Effector memory CD4-positive, alpha-beta T cell (primary cell): ENCODE results near the gene CLMN.

Source experiments
- DNase-seq, 3 donors: peaks; one replicate each; pipeline ENCODE4 v3.0.0-alpha.2; 2020
- H3K27ac ChIP-seq: 2 replicates; pipeline ENCODE4 v1.7.0; 2013; ENCODE audit warnings: mild to moderate bottlenecking, low read length, moderate library complexity; ENCODE audit not compliant: insufficient read depth, poor library complexity, severe bottlenecking
- H3K27me3 ChIP-seq: replicated peaks from 2 replicates; pipeline ENCODE4 v1.7.0; 2013; ENCODE audit warnings: mild to moderate bottlenecking, low read length; ENCODE audit not compliant: insufficient read depth, control insufficient read depth, poor library complexity, severe bottlenecking
- H3K36me3 ChIP-seq: 2 replicates; pipeline ENCODE4 v1.7.0; 2013; ENCODE audit warnings: mild to moderate bottlenecking, low read length, moderate library complexity; ENCODE audit not compliant: control insufficient read depth, insufficient read depth
- H3K4me1 ChIP-seq: 2 replicates; pipeline ENCODE4 v1.7.0; 2013; ENCODE audit warnings: low read length, mild to moderate bottlenecking; ENCODE audit not compliant: control insufficient read depth, insufficient read depth, poor library complexity, severe bottlenecking
- H3K4me3 ChIP-seq: 2 replicates; pipeline ENCODE4 v1.7.0; 2013; ENCODE audit warnings: low read length, low read depth, mild to moderate bottlenecking; ENCODE audit not compliant: insufficient read depth, poor library complexity, severe bottlenecking
- H3K9me3 ChIP-seq: 2 replicates; pipeline ENCODE4 v1.7.0; 2013; ENCODE audit warnings: mild to moderate bottlenecking, low read length, moderate library complexity; ENCODE audit not compliant: control insufficient read depth

Gene CLMN

DNA sequence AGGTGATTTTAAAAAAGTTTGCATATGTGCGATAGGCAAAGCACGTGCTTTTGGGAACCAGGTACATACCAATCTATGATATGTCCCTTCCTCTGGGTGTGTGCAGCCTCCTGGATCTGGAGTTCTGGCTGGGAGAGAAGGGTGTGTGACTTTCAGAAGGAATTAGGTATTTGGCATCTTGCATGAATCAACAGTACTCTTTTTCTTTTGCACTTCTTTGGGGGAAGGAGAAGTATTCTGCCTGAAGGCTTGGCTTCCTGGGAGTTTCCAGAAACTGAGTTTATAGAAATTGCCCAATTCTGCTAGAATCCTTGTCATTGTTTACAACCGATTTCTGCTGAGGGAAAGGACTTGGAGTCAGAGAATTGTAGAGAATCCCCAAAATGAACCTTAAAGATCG, 2.9 kb upstream of the CLMN start:
- Histone ChIP-seq H3K36me3 (no peaks in the 10 kb centered on the region), H3K4me3 (no peak overlapping the region), H3K27ac (no peak overlapping the region), H3K27me3 (peaks cover 3% of the 10 kb centered on the region), H3K4me1 (peaks cover 11% of the 10 kb centered on the region), H3K9me3 (no peaks in the 10 kb centered on the region)
- no peak for DNase-seq

DNA sequence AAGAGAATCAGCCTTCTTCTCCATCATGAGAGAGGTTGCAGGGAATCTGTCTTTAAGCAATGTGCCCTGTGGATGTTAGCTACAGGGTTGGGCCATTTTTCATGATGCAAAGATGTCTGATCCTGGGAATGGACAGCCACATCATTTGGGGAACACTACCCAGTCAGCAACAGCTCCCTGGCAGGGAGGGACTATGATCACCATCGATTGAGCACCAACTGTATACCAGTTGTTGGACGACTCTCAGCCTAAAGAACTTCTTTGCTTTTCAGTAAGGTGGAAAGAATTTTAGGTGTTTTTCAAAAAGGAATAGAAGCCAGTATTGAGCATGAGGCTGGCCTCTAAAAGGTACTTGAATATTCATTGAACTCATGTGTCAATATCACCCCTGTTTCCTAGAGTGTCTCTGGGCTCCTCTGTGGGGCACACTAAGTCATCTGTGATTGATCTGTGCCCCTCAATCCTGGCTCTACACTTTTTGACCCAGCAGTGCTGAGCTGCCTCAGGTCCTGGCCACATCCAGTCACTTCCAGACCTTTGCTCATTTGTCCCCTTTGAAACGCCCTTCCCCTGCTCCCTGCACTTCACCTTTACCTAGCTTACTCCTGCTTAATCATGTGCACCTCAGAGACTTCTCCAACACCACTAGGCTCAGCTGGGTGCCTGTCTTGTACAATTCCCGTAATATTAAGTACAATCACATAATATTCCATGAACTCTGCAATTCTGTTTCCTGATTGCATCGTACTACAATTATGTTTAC, 2.2 kb upstream of the CLMN start:
- Histone ChIP-seq H3K36me3 (no peaks in the 10 kb centered on the region), H3K9me3 (no peaks in the 10 kb centered on the region), H3K4me1 (peaks cover 11% of the 10 kb centered on the region), H3K4me3 (no peak overlapping the region), H3K27me3 (peaks cover 3% of the 10 kb centered on the region), H3K27ac (no peak overlapping the region)
- no peak for DNase-seq

GRCh38 chr14:95320955-95321600, 1.4 kb upstream of the CLMN start:
- Histone ChIP-seq H3K4me1 (peaks cover 11% of the 10 kb centered on the region), H3K27me3 (peaks cover 3% of the 10 kb centered on the region), H3K4me3 (no peak overlapping the region), H3K27ac (no peak overlapping the region), H3K9me3 (no peaks in the 10 kb centered on the region), H3K36me3 (no peaks in the 10 kb centered on the region)
- DNase-seq: no peak

GRCh38 chr14:95320078-95320895, 579 bp upstream of the CLMN start:
- no peak for DNase-seq
- H3K9me3 ChIP-seq: no peaks in the 10 kb centered on the region
- H3K4me1 ChIP-seq: peaks cover 11% of the 10 kb centered on the region
- no peak overlapping the region for H3K27ac ChIP-seq
- H3K4me3 ChIP-seq: peak overlapping the region; percentile 38
- H3K36me3 ChIP-seq: no peaks in the 10 kb centered on the region
- H3K27me3 ChIP-seq: peaks cover 3% of the 10 kb centered on the region

DNA sequence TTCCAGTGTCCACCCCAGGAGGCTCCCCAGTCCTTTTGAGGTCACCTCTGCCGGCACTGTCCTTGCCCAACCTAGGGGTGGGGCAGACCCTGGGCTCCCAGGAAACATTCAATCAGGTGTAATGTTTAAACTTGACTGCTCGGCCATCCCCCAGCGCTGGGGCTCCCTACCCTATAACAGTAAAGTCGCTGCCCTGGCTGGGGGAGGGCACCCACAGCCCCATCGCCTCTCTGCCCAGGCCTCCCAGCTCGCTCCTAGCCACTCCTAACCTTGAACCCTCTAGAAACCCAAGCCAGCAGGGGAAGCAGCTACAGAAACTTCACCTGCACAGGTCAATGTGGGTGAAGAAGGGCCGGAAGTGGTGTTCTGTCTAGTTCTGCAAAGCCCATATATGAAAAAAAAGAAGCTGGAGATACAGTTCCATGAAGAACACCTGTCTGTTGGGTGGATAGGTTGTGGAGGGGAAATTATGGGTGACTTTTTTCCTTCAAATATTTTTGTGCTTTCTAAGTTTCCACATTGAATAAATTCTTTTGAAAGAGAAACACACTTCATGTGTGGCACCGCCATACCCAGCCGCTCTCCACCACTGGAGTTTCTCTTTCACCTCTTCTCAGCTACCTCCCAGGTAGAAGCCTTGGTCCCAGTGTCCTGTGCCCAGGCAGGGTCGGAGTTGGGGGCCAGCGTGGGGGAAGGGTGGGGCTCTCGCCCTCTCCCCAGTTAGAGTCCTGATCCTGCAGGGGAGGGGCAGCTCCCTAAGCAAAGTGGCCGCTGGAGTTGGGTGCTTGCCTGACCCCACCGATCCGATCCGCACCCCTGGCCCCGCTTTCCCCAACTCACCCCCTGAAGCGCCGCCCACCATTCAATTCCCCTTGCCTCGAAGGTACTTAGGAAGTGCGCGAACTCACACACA, 1.1 kb downstream of the CLMN start:
- no peak for DNase-seq
- H3K27me3 ChIP-seq: peaks cover 3% of the 10 kb centered on the region
- no peak overlapping the region for H3K27ac ChIP-seq
- peak overlapping the region; percentile 73 for H3K4me3 ChIP-seq
- H3K4me1 ChIP-seq: peaks cover 11% of the 10 kb centered on the region
- no peaks in the 10 kb centered on the region for H3K9me3 ChIP-seq
- no peaks in the 10 kb centered on the region for H3K36me3 ChIP-seq

DNA sequence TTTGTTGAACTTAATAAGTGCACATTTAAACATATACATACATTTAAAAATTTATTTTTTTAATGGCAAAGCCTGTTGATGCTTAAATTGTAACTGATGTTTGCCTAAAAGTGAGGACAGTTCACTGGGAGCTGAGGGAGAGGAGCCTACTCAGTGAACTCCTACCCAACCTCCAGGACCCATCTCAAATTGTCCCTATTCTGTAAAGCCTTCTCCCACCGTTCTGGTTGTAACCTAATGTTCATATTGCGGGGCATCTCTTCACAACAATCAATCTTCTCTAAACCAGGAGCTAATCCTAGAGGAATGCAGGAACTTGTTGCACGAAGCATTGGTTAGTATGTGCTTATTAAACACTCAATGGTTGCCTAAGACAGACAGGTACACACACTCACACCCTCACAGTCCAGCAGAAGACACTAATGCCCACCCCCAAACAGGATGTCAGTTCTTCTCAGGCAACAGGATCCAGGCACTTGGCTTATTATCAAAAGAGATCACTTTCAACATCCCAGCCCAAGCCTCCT, 1.8 kb downstream of the CLMN start:
- Histone ChIP-seq H3K36me3 (no peaks in the 10 kb centered on the region), H3K27me3 (peaks cover 3% of the 10 kb centered on the region), H3K4me3 (no peak overlapping the region), H3K27ac (no peak overlapping the region), H3K9me3 (no peaks in the 10 kb centered on the region), H3K4me1 (peaks cover 11% of the 10 kb centered on the region)
- DNase-seq: no peak

DNA sequence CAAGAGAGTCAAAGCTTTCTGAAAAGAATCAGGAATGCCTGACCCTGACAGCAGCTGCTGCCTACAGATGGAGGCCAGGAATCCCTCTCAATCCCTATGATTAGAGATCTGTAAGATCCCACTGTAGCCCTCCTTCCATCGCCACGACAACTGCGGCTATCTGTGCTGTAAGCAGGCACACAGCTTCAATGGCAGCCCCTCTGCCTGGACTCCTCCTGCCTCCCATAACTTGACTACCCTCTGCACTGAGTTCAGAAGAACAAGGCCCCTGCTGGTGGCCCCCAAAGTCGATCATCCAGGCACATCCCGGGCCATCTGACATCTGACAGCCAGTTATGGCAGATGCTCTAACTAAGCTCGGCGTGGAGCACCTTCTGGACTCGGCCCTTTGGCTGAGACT, 2.9 kb downstream of the CLMN start:
- no peak for DNase-seq
- H3K4me1 ChIP-seq: peaks cover 11% of the 10 kb centered on the region

DNA sequence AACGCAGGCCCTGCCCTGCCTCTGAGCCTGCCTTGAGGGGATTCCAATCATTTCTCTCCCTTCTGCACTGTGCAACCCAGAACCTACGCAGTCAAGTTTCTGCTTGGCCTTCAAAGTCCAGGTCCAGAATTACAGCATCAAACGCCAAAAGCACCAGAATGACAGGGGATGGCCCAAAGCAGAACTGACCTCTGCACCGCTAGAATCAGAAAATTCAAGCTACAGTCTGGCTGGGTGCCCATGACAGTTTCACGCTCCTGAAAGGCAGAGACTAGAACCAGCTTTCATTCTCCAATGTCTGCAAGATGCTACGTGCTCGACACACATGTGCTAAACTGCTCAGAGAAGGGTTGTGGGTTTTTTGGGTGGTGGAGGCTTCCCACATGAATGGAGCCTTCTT, 4.1 kb downstream of the CLMN start:
- Histone ChIP-seq H3K9me3 (no peaks in the 10 kb centered on the region), H3K27me3 (peaks cover 3% of the 10 kb centered on the region), H3K4me1 (peaks cover 11% of the 10 kb centered on the region), H3K27ac (no peak overlapping the region), H3K36me3 (no peaks in the 10 kb centered on the region), H3K4me3 (no peak overlapping the region)
- no peak for DNase-seq

More for the DNA sequence above, 2.9 kb downstream of the CLMN start:
- Histone ChIP-seq H3K36me3 (no peaks in the 10 kb centered on the region), H3K27ac (no peak overlapping the region), H3K27me3 (peaks cover 3% of the 10 kb centered on the region), H3K9me3 (no peaks in the 10 kb centered on the region), H3K4me3 (no peak overlapping the region)

DNA sequence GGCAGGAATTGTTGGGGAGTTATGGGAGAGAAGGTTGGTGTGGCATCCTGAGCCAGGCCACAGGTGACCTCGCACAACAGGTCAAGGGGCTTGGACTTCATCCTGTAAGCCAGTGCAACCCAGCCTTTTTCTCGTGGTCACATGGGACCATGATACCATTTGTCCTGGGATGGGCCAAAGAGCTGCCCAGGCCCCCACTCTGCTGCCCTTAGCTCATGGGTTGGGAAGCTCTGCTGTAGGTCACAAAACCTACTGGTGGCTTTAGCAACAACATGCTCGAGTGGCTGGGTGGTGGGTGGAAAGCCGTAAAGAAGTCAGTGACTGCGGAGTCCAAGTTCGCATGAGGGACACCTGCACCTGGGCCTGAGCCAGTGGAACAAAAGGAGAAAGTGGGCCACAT, 4.6 kb downstream of the CLMN start:
- peaks cover under 1% of the 10 kb centered on the region for H3K27me3 ChIP-seq
- H3K27ac ChIP-seq: no peak overlapping the region
- no peak for DNase-seq
- H3K4me3 ChIP-seq: no peak overlapping the region
- peaks cover 11% of the 10 kb centered on the region for H3K4me1 ChIP-seq
- no peaks in the 10 kb centered on the region for H3K9me3 ChIP-seq
- H3K36me3 ChIP-seq: no peaks in the 10 kb centered on the region
